ENCODE data around the gene NRCAM.

NRCAM gene

GRCh38 chr7:108313086-108313485, 143.2 kb downstream of the NRCAM start:
- in situ Hi-C loops (cut with HindIII; ENCODE audit: low sequenced_read_pairs), result no loop called here

GRCh38 chr7:108311446-108312168, 144.6 kb downstream of the NRCAM start:
- in situ Hi-C loops (cut with HindIII; ENCODE audit: low sequenced_read_pairs), result no loop called here

- in situ Hi-C loops (cut with HindIII; ENCODE audit: low sequenced_read_pairs), result no loop called here
Measured at GRCh38 chr7:108310351-108310750, 145.9 kb downstream of the NRCAM start.

- in situ Hi-C loops (cut with HindIII; ENCODE audit: low sequenced_read_pairs), result no loop called here
Measured at GRCh38 chr7:108308903-108309302, 147.3 kb downstream of the NRCAM start.

GRCh38 chr7:108308276-108308675, 148.0 kb downstream of the NRCAM start:
- in situ Hi-C loops (cut with HindIII; ENCODE audit: low sequenced_read_pairs), result no loop called here

- in situ Hi-C loops (cut with HindIII; ENCODE audit: low sequenced_read_pairs), result no loop called here
Measured at GRCh38 chr7:108307595-108307994, 148.6 kb downstream of the NRCAM start.

- in situ Hi-C loops (cut with HindIII; ENCODE audit: low sequenced_read_pairs), result no loop called here
Measured at GRCh38 chr7:108307194-108307593, 149.0 kb downstream of the NRCAM start.

GRCh38 chr7:108303332-108303731, 152.9 kb downstream of the NRCAM start:
- in situ Hi-C loops (cut with HindIII; ENCODE audit: low sequenced_read_pairs), result no loop called here

- in situ Hi-C loops (cut with HindIII; ENCODE audit: low sequenced_read_pairs), result no loop called here
Measured at GRCh38 chr7:108301387-108301786, 154.8 kb downstream of the NRCAM start.

- in situ Hi-C loops (cut with HindIII; ENCODE audit: low sequenced_read_pairs), result no loop called here
Measured at GRCh38 chr7:108299251-108299973, 156.8 kb downstream of the NRCAM start.

GRCh38 chr7:108296911-108297310, 159.3 kb downstream of the NRCAM start:
- in situ Hi-C loops (cut with HindIII; ENCODE audit: low sequenced_read_pairs), result no loop called here

GRCh38 chr7:108294595-108294994, 161.6 kb downstream of the NRCAM start:
- in situ Hi-C loops (cut with HindIII; ENCODE audit: low sequenced_read_pairs), result no loop called here

GRCh38 chr7:108293149-108293612, 163.1 kb downstream of the NRCAM start:
- in situ Hi-C loops (cut with HindIII; ENCODE audit: low sequenced_read_pairs), result no loop called here

- in situ Hi-C loops (cut with HindIII; ENCODE audit: low sequenced_read_pairs), result no loop called here
Measured at GRCh38 chr7:108292541-108292940, 163.7 kb downstream of the NRCAM start.

GRCh38 chr7:108291791-108292440, 164.3 kb downstream of the NRCAM start:
- in situ Hi-C loops (cut with HindIII; ENCODE audit: low sequenced_read_pairs), result no loop called here

GRCh38 chr7:108291152-108291508, 165.1 kb downstream of the NRCAM start:
- in situ Hi-C loops (cut with HindIII; ENCODE audit: low sequenced_read_pairs), result no loop called here

GRCh38 chr7:108290459-108291151, 165.6 kb downstream of the NRCAM start:
- in situ Hi-C loops (cut with HindIII; ENCODE audit: low sequenced_read_pairs), result no loop called here

GRCh38 chr7:108289852-108290251, 166.4 kb downstream of the NRCAM start:
- in situ Hi-C loops (cut with HindIII; ENCODE audit: low sequenced_read_pairs), result no loop called here

- in situ Hi-C loops (cut with HindIII; ENCODE audit: low sequenced_read_pairs), result no loop called here
Measured at GRCh38 chr7:108287857-108288256, 168.4 kb downstream of the NRCAM start.

- in situ Hi-C loops (cut with HindIII; ENCODE audit: low sequenced_read_pairs), result no loop called here
Measured at GRCh38 chr7:108286290-108286904, 169.8 kb downstream of the NRCAM start.

- in situ Hi-C loops (cut with HindIII; ENCODE audit: low sequenced_read_pairs), result no loop called here
Measured at GRCh38 chr7:108285778-108286177, 170.5 kb downstream of the NRCAM start.
